Glutamatergic neuron (in vitro differentiated cells): ENCODE measurements around the gene CBX8. TPM values are rescaled to one million over a fixed set of nuclear protein-coding genes. Genes with fewer than 3 reads are reported as not detected.

Experiments used
- DNase-seq: peaks from one replicate; pipeline ENCODE4 v3.0.0; 2022
- H3K27ac Mint-ChIP-seq: one replicate; pipeline ENCODE4 v1.8.0; 2020; ENCODE audit warnings: mild to moderate bottlenecking, mixed read lengths, inconsistent platforms; ENCODE audit not compliant: unreplicated experiment
- H3K27me3 Mint-ChIP-seq: one replicate; pipeline ENCODE4 v1.8.0; 2020; ENCODE audit warnings: mild to moderate bottlenecking, moderate library complexity, mixed read lengths, inconsistent platforms; ENCODE audit not compliant: unreplicated experiment
- H3K36me3 Mint-ChIP-seq: one replicate; pipeline ENCODE4 v1.8.0; 2020; ENCODE audit warnings: mild to moderate bottlenecking, mixed read lengths, inconsistent platforms; ENCODE audit not compliant: unreplicated experiment
- H3K4me1 Mint-ChIP-seq: one replicate; pipeline ENCODE4 v1.8.0; 2020; ENCODE audit warnings: mild to moderate bottlenecking, low read depth, mixed read lengths, inconsistent platforms; ENCODE audit not compliant: unreplicated experiment
- H3K4me3 Mint-ChIP-seq: one replicate; pipeline ENCODE4 v1.8.0; 2020; ENCODE audit warnings: mild to moderate bottlenecking, mixed read lengths, inconsistent platforms; ENCODE audit not compliant: unreplicated experiment
- H3K9me3 Mint-ChIP-seq: one replicate; pipeline ENCODE4 v1.8.0; 2020; ENCODE audit warnings: mild to moderate bottlenecking, moderate library complexity, mixed read lengths, inconsistent platforms; ENCODE audit not compliant: unreplicated experiment
- CTCF ChIP-seq: fragments of 200-600 bp; sonication (generic); IDR thresholded peaks from one replicate; pipeline ENCODE4 v1.5.0; 2021; ENCODE audit not compliant: partially characterized antibody, unreplicated experiment
- total RNA-seq: library from RNA; stranded (reverse); fragmentation: NEBNext Ultra II Directional; extraction: Animal tissue kit (Norgen Biotek cat#: 25700); gene quantifications from one replicate; pipeline ENCODE4 v1.2.1, GENCODE V29; 2021; ENCODE audit not compliant: unreplicated experiment

The CBX8 gene
- total RNA-seq, 1 donor from 2014 or later, result 13.8 TPM

GRCh38 chr17:79789943-79790804, 6.7 kb downstream of the CBX8 start:
- Mint-ChIP-seq H3K4me1 (peaks cover 27% of the 10 kb centered on the region), H3K9me3 (peaks cover 7% of the 10 kb centered on the region), H3K4me3 (no peak overlapping the region), H3K27ac (no peak overlapping the region), H3K36me3 (peaks cover 4% of the 10 kb centered on the region), H3K27me3 (peaks cover 24% of the 10 kb centered on the region)
- peak; percentile 82 for TF ChIP-seq CTCF
- peak; percentile 77 for DNase-seq

DNA sequence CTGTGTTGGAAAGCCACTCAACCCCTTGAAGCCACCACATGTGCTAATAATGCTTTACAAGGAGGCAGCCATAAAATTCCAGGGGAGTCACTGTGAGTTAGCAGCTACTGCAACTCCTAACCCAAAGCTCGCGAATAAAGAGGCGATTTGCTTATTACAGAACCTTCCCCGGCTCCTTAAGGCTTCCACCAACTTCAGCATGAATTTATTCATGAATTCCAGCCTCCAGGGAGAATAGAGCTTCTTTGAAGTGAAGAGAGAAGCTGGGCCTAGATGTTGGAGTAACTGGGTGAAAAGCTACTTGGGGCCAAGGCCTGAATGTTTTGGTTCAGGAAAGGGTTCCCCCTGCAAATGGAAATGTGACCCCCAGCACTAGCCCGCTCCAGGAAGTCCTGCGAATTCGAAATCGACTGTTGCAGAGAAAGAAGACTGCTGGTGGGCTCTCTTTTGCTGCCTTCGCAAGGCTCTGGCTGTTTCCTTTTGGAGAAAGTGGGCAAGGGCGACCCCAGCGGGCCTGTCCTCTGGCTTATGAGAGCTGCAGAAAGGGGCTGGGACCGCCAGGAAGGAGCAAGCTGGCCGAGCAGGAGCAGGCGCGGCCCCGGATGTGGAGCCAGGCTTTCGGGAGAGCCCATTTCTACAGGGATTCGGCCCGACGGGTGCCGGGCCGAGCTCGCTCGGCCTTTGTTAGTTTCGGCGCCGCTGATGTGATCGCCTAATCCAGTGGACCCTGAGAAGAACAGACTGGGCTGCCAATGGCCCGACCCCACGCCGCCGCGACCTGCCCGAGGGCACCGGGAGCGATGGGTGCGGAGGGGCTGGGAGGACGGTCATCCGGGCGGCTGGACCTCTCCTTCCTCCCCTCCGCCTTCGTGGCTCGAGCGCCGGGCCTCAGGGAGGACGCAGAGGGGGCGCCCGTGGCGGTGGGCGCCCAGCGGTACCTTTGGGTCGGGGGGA, 7.6 kb downstream of the CBX8 start:
- Mint-ChIP-seq H3K4me3 (peak overlapping the region; percentile 62), H3K27ac (no peak overlapping the region), H3K36me3 (peaks cover 4% of the 10 kb centered on the region), H3K27me3 (peaks cover 21% of the 10 kb centered on the region), H3K9me3 (peaks cover 7% of the 10 kb centered on the region), H3K4me1 (peaks cover 27% of the 10 kb centered on the region)
- peak; percentile 62 for DNase-seq
- TF ChIP-seq CTCF, result no peak

GRCh38 chr17:79788455-79788854, 8.4 kb downstream of the CBX8 start:
- Mint-ChIP-seq H3K27ac (peak overlapping the region; percentile 48), H3K4me3 (peak overlapping the region; percentile 62), H3K9me3 (peaks cover 4% of the 10 kb centered on the region), H3K4me1 (peaks cover 22% of the 10 kb centered on the region), H3K27me3 (peaks cover 17% of the 10 kb centered on the region), H3K36me3 (peaks cover under 1% of the 10 kb centered on the region)
- no peak for DNase-seq
- TF ChIP-seq CTCF, result no peak

DNA sequence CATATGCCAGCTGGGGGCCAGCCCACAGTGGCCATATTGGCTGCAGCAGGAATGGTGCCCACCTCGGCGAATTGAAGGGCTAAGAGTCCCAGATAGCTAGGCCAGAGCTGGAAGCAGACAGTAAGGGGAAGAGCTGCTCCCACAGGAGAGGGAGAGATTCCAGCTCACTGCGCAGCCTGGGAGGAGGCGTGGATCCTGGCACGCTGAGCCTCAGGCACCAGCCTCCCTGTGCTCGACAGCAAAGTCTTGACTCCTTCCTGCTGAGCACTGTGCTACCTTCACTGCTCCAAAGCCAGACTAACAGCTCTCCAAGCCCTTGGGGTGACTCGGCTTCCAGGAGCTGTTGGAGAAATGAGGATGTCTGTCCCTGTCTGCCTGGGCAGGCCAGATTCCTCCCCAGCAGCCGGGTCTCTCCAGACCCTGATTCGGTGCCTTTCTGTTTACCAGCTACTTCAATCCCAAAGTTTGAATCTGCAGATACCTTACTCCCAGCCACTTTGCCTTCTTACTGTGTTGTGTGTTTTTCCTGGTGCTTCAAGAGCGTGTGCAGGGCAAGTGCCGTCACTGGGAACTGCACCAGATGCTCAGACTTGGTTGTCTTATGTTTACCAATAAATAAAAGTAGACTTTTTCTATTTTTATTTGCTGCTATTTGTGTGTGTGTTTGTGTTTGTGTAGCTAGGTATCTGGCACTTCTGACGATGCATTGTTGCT, 9.8 kb downstream of the CBX8 start:
- TF ChIP-seq CTCF, result no peak
- Mint-ChIP-seq H3K36me3 (peaks cover 9% of the 10 kb centered on the region), H3K4me1 (peaks cover 19% of the 10 kb centered on the region)

More for the DNA sequence above, 9.8 kb downstream of the CBX8 start:
- DNase-seq, result no peak
- Mint-ChIP-seq H3K27me3 (peaks cover 19% of the 10 kb centered on the region), H3K27ac (no peak overlapping the region), H3K9me3 (peaks cover 7% of the 10 kb centered on the region), H3K4me3 (no peak overlapping the region)
